Testis (tissue), 2 donors: ENCODE data around the gene SEC23IP.

Experiments
- CTCF ChIP-seq, 3 experiments: fragments of 450-650 bp in 2 of 3; fragments of 200-600 bp in 1 of 3; sonication (generic) in 1 of 3; IDR thresholded peaks; one replicate each; pipeline ENCODE4 v1.5.1; 2016 to 2019; ENCODE audit warnings: antibody characterized with exemption in 3 of 3, mild to moderate bottlenecking in 2 of 3, moderate library complexity in 1 of 3
- POLR2A ChIP-seq: fragments of 450-650 bp; IDR thresholded peaks from one replicate; pipeline ENCODE4 v1.6.1; 2017; ENCODE audit warnings: antibody characterized with exemption, mild to moderate bottlenecking, moderate library complexity

GRCh38 chr10:119970107-119970506, 77.6 kb downstream of the SEC23IP start:
- TF ChIP-seq POLR2A, result no peak
- TF ChIP-seq CTCF (IDR thresholded peaks at IDR 0.05), result no peak
